HG03457 (cell line): ENCODE results near the gene P2RX2.

Source experiments
- ATAC-seq: cut with Tn5 transposase; IDR thresholded peaks from one replicate; pipeline ENCODE4 v1.9.1; 2021; ENCODE audit warnings: moderate number of reproducible peaks; ENCODE audit not compliant: unreplicated experiment

The P2RX2 gene

DNA sequence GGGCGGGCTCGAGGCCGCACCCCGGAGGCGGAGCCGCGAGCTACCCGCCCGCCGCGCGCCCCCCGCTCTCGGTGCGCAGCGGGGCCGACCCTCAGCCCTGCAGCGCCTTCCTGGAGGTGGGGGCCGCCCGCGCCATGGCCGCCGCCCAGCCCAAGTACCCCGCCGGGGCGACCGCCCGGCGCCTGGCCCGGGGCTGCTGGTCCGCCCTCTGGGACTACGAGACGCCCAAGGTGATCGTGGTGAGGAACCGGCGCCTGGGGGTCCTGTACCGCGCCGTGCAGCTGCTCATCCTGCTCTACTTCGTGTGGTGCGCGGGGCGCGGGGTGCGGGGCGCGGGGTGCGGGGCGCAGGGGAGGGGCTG, at the start of gene P2RX2:
Gene P2RX2 (plus strand): TSS at position 94 of the 361 bp plus-strand sequence. CDS start 41 bp downstream, at position 135.
- ATAC-seq: no peak

GRCh38 chr12:132568826-132569480, 49.6 kb upstream of the P2RX2 start:
- ATAC-seq: no peak

DNA sequence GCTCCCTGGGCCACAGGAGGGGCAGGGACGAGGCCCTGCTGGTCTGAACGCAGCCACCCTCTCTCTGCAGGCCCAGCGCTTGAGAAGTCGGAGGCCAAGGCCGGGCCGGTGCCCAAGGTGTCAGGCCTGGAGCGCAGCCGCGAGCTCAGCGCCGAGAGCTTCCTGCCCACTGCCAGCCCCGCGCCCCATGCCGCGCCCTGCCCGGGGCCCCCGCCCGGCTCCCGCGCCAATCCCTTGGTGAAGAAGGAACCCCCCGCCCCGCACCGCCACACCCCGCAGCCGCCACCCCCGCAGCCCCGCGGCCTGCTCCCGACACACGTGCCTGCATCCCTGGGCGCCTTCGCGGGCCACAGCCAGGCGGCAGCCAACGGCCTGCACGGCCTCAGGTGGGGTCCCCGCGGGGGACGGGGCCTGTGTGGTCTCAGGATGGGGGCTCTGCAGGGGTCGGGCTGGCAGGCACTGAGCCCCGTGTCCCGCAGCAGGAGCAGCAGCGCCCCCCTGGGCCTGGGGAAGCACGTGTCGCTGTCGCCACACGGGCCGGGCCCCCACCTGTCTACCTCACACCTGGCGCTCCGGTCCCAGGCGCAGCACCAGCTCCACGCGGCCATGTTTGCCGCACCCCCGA, 48.6 kb upstream of the P2RX2 start:
- no peak for ATAC-seq

DNA sequence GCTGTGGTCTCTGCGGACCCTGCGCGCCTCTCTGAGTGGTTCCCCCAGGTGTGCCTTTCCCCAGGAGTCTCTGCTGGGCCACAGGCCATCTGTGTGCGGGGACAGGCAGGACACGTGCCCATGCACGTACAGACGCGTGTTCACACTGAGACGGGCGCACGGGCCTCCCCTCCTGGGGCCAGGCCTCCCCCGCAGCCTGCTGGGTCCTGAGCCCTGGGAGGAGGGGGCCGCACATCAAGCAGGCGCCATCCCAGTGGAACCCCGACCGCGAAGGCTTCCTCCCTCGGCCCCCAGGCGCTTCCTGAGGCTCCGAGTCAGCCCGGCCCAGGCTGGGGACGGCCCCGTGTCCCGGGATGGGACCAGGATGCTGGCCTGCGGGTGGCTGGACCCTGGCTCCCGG, 47.9 kb upstream of the P2RX2 start:
- ATAC-seq: no peak

DNA sequence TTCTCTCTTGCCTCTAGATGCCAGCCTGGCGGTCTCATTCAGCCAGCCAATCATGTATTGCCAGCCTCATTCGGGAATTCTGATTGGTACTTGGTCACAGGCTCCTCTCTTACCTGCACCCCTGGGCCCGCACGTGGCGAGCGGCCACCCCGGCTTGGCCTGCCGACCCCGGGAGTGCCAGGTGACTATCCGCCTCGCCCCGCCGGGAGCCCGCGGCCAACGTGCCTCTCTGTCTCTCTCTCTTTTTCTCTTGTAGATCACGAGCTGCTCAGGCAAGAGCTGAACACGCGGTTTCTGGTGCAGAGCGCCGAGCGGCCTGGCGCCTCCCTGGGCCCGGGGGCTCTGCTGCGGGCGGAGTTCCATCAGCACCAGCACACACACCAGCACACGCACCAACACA, 47.5 kb upstream of the P2RX2 start:
- ATAC-seq: no peak

- ATAC-seq: no peak
Observed at GRCh38 chr12:132571598-132571997, 47.0 kb upstream of the P2RX2 start.

GRCh38 chr12:132572106-132572505, 46.5 kb upstream of the P2RX2 start:
- ATAC-seq: no peak

DNA sequence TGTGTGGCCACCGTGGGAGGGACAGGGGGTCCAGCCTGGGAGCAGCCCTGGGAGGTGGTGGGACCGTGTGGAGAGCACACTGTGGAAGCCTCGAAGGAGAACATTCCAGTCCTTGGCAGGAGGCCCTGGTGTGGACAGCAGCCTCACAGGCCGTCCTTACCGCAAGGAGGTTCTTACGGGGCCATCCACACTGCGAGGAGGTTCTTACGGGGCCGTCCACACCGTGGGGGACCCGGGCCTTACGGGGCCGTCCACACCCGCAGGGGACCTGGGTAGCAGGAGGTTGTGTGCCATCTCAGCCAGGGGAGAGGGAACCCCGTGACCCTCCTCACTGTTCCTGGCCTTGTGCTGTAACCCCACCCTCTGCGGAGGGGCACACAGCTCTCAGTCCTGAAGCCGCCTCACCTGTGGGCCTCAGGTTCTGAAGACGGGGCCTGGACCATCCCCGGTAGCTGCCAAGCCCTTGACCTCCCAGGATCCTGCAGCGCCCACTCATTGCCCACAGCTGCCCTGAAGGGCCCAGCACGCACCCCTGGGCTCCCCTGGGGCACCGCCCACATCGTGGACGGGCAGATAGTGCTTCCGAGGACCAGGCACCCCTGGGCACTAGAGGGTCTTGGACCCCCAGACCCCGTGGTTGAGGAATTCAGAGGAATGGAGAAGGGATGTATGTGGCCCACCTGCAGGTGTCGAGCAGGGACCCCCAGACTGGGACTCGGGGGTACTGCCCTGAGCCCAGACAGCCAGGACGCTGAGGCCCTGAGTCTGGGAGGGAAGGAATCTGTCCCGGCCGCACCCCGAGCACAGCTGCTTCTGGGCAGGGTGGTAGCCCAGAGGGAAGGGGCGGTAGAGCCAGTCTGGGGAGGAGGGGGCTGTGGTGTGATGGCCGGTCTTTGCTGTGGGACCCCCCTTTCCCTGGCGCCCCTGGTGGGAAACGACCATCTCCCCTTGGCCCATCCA, 45.5 kb upstream of the P2RX2 start:
- ATAC-seq: no peak

DNA sequence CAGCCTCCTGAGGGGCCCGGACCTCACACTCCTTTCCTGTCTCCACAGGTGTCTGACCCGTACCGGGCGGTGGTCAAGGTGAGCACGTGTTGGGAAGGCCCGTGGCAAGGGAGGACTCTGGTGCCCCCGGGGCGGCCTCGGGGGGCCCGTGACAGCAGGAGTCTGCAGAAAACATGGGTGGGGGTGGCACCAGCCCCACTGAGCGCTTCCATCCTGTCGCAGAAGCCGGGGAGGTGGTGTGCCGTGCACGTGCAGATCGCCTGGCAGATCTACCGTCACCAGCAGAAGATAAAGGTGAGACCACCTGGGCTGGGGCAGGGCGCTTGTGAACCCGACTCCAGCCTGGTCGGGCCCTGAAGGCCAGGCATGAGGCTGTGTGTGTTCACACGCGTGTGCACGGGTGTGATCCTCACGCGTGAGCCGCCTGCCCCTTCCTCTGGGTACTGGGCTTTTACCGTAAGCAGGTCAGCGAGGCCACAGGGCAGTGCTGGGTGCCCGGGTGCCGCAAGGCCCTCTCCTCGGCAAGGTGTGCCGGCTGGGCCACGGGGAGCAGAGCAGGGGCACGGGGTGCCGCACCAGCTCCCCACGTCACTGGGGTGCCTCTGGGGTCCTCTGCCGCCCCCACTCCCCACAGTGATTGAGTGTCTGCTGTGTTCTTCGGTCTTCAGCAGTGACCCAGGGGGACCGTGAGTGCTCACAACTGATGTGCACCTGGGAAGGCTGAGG, 44.1 kb upstream of the P2RX2 start:
- ATAC-seq: no peak

DNA sequence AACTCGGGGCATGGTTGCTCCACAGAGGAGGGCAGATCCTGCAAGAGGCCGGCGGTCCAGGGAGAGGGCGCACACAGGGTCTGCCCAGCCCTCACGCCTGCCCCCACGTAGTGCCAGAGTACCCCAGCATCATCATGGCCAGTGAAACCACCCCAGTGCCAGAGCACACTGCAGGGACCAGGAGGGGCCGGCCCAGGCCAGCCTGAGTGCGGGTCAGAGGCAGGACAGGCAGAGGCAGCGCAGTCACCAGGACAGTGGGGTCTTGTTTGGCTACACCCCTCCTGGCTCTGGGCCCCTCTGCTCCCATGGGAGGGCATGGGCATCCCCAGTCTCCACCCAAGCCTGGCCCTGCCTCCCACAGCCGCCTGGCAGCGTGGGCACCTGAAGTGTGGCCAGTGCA, 42.9 kb upstream of the P2RX2 start:
- ATAC-seq: no peak

DNA sequence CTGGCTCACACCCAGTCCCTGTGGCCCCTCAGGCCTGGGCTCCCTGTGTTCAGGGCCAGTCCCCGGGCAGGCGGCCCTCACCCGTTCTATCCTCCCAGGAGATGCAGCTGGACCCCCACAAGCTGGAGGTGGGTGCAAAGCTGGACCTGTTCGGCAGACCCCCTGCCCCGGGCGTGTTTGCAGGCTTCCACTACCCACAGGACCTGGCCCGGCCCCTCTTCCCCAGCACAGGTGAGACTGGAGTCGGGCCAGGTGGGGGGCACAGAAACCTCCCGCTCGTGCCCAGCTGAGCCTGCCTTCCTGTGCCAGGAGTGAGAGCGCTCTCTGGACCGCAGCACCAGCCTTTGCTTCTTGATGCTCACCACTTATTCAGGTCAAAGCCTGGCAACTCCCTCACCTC, 41.9 kb upstream of the P2RX2 start:
- no peak for ATAC-seq

GRCh38 chr12:132577191-132577920, 41.2 kb upstream of the P2RX2 start:
- ATAC-seq: no peak

DNA sequence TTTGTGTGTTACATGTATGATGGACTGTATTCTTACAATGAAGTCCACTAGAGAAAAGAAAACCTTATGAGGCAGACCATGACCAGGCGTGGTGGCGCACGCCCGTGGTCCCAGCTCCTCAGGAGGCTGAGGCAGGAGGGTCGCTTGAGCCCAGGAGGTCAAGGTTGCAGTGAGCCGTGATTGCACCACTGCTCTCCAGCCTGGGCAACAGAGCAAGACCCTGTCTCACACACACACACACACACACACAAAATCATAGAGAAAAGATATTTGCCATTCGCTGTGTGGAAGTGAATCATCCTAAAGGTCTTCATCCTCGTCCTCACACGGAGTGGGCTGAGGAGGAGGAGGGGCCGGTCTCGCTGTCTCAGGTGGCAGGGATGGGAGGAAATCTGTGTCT, 40.5 kb upstream of the P2RX2 start:
- no peak for ATAC-seq

GRCh38 chr12:132578826-132579225, 39.8 kb upstream of the P2RX2 start:
- ATAC-seq: no peak

DNA sequence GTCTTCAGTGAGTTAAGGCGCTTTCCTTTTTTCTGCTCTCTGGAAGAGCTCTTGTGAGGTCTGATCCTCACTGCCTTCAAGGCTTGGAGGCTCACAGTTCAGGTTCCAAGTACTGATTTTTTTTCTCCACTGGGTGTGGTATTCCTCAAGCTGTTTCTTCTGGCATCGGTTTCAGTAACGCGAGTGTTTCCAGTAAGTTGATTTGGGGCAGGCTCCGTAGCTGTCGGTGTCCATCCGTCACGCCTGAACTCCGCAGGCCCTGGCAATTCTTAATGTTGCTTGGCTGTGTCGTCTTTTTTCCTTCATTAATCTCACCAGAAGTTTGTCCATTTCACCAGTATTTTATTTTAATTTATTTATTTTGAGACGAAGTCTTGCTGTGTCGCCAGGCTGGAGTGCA, 38.8 kb upstream of the P2RX2 start:
- ATAC-seq: no peak

DNA sequence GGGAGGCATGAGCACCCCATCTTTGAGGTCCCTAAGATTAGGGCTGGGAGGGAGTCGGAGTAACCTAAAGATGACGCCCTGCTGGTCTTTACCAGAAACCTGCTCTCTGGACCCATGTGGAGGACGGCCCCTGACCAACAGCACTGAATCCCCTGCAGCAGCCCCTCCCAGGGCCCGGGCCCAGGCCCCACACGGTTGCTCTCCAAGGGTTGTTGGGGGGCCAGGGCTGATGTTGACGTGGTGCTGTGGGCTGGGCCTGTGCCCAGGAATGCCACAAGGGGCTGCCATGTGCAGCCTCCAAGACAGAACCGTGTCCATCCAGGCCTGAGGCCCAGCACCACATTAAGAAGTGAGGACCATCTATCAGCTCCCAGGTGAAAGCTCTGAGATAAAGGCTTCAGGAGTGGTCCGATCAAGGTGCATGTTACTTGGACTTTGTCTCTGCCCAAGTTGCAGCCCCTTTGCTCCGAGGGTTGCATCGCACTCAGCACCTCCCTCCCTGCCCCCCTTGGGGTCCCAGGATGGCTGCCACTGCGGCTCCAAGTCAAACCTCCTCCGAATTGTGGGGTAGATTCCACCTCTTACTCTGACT, 37.8 kb upstream of the P2RX2 start:
- no peak for ATAC-seq

DNA sequence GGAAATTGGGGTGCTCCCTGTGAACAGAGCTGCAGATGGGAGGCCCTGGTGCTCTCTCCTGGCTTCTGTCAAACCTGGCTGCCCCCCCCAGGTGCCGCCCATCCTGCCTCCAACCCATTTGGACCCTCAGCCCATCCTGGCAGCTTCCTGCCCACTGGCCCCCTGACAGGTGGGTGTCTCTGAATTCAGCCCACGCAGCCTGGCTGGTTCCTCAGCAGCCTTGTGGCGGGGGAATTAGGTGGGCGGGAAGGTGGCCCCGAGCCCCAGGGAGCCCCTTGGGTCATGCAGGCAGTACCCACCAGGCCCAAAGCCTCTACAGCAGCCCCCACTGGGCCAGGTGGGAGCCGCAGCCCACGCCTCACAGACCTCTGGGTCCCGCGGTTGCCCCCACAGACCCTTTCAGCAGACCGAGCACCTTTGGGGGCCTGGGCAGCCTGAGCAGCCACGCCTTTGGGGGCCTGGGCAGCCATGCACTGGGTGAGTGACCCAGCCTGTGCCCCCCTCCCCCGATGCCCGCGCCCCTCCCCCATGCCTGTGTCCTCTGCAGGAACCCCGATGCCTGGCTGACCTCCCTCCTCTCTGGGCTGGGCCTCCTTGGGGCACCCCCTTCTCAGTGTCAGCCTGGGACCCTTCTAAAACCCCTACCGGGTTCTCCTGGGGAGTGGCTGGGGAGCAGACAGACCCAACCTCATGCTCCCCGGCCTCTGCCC, 37.1 kb upstream of the P2RX2 start:
- no peak for ATAC-seq

GRCh38 chr12:132582058-132582420, 36.5 kb upstream of the P2RX2 start:
- ATAC-seq: no peak

GRCh38 chr12:132582582-132583410, 35.8 kb upstream of the P2RX2 start:
- ATAC-seq: no peak
